HG03439 (cell line): Measurements from ENCODE around the gene REG4.
"Not testable (repeated sequence)": the region's sequence is repeated elsewhere in the genome, so short reads cannot be mapped to it uniquely, and the experiment has no call there.

Experiments used
- ATAC-seq: cut with Tn5 transposase; IDR thresholded peaks from one replicate; pipeline ENCODE4 v1.9.1; 2021; ENCODE audit warnings: mild to moderate bottlenecking, moderate library complexity; ENCODE audit not compliant: unreplicated experiment

REG4 gene

DNA sequence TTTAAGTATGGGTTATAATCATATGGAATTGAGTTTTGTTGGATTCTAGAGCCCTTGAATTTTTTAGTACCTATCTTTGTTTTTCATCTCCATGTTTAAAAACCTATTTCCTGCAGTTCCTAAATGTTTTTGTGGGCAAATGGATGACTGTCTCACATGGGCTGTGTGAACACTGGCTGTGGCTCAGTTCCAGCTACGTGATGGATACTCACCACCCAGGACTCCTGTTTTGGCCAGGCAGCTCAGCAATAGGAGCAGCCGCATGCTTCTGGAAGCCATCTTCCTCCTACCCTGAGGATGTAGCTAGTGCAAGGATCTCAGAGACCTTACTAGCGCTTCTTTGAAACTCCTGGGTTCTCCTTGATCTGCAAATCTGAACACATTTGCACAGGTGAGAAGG is 2.8 kb downstream of the REG4 start:
- ATAC-seq = no peak

DNA sequence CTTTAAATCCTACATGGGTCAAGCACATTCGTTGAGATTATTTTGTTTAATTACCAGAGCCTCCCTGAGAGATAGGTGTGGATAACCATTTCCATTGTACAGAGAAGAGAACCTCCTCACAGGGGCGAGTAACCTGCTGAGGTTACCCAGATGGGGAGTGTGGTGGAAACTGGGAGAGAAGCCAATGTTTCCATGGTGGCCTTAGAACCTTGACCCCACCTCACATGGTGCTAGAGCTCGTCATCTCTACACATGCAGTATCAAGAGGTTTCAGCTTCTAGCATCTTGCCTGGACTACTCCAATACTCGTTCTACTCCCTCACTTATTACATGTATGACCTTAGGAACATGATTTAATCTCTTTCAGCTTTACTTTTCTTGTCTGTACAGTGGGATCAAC is 4.8 kb downstream of the REG4 start:
- no peak for ATAC-seq

DNA sequence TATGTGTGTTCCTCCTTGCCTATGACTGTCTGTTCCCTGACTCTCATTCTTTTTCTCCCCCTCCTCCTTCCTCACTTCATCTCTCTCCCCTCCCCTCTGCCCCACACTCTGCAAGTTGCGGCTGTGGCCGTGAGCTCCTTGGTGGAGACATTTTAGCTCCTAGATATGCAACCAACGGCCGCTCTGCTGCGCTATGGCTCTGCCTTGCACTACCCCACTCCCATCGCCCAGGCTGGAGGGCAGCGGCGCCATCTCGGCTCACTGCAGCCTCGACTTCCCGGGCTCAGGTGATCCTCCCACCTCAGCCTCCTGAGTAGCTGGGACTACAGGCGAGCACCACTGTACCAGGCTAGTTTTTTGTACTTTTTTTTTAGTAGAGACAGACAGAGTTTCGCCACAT is 5.5 kb downstream of the REG4 start:
- no peak for ATAC-seq

DNA sequence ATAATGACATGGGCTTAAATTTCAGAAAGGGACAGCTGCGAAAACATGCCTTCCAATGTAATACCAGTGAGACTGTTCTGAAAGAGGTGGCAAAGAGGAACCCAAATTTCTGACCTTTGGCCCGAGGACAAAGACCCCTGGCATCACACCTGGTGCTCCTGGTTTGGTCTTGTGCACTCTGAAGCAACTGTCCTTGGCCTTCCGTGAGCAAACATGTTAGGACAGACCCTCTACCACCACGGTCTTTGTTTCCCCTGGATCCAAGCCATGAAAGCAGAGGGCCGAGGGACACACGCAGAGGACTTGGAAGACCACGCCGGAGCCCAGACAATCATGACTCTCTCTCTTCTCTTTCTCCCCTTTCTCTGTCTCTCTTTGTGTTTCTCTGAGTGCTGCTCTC is 6.0 kb downstream of the REG4 start:
- ATAC-seq = no peak

DNA sequence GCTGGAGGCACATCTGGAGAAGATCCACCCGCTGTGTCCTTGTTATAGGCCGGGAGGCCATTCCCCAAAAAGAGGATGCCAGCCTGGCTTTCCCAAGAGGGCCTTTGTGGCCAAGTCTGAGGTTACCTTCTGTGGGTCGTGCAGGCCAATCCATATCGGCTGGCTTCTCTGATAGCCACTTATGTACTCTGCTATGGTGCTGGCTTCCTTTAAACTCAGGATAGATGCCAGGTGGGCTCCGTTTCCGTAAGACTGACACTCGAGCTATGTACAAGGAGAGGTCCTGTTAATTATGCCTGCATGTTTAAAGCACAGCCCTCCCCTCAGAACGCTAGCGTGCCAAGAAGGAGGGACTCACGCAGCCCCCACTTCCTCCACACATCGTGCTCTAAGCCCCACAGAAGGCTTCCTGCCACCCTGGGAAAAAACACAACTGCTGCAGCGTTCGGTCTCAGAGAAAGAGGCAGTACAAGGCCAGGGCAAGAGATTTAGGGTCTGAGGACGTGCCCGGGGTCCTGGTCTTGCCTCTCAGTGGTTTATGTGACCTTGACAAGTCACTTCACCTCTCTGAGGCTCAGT is 11.6 kb downstream of the REG4 start:
- ATAC-seq = no peak

DNA sequence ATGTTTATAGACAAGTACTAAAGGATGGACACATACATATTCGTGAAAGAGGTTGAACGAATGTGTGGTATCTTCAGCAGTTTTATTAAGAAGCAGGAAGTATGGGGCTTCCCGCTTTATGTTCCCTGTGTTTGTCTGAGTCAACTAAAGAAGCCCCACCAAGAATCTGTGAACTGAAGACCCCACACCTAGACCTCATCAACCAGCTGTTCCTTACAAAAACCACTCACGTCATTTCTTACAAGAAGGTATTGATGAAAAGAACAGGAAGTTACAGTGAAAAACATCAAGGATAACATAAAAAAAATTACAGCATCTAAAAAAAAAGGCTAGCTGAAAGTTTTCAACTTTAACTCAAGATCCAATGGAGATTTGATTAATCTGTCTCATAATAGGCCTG is 12.3 kb downstream of the REG4 start:
- no peak for ATAC-seq

DNA sequence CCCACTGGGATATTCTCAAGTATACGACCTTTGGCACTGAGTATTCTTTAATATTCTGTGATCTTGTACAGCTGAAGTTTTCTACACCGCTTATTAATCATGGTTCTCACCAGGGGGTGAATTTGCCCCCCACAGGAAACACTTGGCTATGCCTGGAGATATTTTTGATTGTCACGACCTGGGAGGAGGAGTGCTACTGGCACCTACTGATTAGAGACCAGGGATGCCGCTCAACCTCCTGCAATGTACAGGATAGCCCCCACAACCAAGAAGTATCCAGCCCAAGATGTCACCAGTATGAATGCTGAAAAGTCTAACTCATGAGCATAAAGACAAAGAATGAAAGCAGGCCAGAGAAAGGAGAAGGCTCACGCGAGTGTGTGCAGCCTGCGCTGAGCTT is 13.7 kb downstream of the REG4 start:
- ATAC-seq = no peak

DNA sequence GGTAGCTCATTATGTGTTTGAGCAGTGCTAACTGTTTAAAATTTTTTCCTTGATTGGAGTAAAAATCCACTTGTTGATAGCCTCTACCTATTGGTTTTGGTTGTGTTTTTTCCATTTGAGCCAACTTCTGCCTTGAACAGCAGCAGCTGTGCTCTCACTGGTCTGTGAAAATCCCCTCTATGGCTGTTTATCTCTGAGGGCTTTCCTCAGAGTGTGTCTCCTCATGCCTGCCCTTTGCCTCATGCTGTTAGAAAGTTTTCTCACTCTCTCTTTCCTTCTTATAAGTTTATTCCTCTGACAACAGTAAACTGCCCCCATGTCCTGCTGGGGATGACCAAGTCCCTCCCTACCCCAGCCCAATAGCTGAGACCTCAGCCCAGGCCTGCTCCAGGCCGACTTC is 14.1 kb downstream of the REG4 start:
- ATAC-seq = no peak

DNA sequence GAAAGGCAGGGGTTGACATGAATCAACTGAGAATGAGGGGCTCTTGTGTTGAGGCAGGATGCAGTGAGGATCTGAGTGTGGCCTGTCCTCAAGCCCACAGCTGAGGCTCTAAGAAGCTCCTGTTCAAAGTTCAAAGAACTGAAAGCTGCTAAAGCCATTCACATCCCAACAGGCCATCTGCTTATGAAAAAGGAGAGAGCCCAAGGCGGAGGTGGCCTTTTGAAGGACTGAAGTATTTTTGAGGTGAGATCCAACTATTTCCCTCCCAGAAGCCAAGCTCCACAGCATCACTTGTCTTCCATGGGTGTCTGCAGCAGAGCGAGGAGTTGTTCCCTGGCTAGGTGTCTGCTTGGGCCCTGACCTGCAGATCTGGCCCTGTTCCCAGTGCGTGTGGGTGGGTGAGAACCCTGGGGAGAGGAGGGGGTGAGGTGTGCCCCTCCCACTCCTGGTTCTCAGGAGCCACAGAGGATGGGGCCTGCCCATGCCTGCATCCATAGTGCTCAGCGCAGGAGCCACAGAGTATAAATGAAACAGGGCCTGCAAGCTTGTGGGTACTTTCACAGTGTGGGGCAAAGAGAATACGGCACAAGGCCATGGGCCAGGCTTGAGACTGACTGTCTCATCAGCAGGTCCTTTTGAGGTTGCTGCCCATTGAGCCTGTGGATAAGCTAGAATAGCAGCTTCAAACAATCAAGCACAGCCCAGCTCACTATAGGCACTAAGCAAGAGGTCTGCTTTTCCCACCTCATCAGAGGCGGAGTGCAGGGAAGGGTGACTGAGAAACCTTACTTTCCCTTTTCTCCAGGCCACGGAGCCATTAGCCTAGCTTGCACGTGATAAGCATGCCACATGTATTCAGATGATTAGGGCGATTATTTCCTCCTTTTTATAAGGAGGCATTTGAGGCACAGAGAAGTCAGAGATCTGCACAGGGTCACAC is 15.7 kb downstream of the REG4 start:
- no peak for ATAC-seq

DNA sequence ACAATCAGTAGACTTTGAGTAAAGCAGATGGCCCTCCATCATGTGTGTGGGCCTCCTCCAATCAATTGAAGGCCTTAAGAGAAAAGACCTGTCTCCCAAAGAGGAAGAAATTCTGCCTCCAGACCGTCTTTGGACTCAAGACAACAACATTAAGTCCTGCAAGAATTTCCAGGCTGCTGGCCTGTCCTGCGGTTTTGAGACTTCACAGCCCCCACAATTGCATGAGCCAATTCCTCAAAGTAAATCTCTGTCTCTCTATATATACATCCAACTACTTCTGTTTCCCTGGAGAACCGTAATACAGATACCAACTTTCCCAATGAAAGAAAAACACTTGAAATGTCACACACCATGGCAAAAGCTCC is 16.4 kb downstream of the REG4 start:
- ATAC-seq = no peak

DNA sequence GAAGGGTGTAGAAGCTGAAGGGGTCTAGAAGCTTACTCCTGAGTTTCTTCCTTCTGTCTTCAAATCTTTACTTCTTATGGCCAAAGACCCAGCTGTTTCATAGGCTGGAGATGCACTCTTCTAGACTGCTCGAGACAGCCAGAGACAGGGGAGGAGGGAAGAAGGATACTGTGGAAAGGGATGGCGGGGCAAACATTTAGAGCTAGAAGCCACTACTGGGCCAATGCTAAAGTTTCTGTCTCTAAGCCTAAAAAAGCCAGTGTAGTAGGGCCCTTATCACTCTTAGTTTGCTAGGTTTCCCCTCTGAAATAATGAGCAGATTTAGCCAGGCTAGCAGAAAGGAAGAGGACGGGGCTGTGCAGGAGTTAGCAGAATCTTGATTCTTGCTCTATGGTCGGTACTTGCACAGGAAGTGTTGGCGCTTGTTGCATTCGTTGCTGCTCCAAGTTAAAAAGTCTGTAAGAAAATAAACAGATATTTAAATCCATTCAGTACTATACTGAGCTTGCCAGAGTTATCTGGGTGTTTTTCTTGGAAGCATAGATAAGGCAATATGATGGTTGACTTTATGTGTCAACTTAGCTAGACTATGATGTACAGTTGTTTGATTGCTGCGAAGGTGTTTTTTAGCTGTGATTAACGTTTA is 16.9 kb downstream of the REG4 start:
- ATAC-seq = no peak

DNA sequence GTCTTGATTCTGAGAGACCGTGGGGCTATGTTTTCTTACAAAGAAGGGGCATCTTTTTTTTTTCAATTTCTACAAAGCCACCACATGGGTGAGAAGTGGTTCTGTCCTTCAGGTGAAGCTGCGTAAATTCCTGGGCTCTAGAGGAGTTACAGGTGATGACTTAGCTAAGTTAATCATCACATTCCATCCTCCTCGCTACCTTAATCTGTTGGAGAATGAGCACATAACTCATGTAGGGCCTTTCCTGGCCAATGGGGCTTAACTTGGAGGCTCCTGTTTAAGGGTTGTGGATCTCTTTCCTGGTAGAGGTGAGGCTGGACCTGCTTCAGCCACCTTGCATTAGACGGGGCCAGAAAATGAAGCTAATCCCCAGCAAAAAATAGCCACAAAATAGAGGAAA is 19.9 kb downstream of the REG4 start:
- no peak for ATAC-seq

DNA sequence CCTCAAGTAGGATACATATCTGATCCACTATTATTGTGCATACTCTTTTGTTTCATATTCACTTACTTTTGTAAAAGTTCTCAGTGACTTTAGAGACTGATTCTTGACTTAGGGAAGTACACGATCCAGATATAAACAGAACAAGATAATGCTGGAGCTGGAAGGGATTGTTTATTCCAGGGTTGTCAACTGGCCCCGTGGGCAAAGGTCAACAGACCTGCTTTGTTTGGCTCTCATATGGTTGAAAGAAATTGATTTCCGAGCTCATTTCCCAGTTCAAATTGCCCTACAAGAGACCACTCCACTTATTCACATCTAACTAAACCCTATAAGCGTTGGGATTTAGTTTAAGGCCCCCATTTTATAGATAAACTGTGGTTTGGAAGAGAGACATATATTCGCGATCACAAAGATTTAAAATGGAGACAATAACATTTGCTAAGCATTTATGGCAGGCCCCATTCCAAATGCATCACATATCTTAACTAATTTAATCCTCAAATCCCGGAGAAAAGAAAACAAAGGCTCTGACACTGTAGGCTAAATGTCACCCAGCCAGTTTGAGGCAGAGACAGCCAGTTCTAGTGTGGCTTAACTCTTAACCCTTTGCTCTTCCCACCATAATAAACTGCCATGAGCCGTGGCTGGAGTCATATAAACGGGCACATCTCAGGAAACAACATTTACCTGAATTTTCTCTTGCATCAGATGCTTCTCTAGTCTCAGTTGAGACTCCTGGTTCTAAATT is 20.6 kb downstream of the REG4 start:
- no peak for ATAC-seq

DNA sequence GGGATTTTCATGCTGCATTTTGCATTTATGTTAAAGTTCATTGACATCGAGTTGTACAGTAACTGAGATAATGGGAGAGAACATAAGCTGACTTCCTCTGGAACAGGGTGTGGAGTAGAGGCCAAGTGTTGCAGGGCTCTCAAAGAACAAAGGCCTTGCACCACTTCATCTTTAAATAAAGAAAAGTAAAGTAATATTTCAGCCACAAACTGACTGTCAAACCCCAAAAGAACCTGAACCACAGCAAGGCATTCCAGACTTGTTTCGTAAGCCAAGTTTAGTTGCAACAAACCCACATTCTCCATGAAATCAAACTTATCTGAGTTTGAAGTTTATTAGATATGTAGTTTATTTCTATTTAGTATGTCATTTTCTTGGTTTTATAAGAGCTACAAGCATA is 23.5 kb downstream of the REG4 start:
- no peak for ATAC-seq

DNA sequence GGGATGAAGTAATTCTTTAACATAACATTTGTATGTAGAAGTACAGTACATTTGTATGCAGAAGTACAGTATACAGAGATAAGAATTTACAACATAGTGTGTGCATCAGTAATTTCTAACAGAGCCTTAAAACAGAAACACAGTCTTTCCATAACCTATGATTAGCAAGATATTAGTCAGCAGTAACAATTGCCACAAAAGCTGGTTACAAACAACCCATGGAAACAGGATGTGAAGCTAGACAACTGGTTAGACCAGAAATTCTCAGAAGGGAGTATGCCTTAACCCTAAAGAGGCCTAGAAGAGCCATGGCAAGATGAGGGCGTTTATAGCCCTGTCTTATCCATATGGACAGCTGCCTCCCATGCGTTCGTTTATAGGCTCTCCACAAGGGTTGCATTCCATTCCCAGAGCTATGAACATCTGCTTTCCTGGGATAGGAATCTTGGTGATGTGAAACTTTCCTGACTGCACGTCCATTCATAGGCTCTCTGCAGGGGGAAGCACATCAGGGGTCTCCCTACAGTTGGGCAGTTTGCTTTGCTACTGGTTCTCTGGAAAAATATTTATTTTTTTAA is 24.7 kb downstream of the REG4 start:
- ATAC-seq = not testable (repeated sequence)

DNA sequence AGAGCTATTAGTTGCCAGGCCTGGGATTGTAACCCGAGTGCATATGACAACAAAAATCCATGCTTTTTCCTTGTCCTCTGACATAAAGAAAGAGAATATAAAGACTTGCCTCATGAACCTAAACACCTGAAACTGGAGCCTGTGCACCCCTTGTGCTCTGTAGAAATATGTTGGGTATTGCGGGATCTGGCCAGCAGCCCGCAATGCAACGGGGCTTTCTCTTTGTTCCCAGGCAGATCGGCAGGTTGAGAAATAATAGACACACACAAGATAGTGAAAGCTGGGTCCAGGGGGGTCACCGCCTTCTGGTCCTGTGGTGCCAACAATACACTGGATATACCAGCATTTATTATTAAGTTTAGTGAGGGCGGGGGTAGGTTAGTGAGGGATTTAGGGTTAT is 25.2 kb downstream of the REG4 start:
- not testable (repeated sequence) for ATAC-seq

DNA sequence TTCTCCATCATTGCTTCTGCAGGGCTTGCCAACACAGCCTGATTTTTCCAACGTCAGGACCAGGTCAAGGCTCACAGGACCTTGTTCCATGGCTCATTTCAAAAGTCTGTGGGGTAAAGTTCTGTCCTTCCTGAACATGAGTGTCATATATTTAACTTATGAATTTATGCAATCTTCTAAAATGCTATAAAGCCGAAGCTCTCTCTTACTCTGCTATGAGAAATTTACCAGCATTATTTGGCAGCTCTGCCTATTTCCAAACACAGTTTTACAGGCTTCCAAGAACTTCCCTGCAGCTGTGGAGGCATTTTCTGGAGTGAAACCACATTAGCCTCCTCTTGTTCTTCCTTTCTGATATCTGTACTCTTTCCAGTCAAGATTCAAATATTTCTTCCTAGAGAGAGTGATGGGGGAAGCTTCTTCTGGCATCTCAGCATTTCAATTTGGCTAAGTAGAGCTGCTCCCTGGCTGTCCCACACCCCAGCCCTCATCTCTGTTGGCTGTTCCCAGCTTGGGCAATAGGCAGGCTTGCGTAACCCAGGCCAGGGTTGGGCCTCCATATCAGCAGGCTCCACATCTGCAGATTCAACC is 27.0 kb downstream of the REG4 start:
- ATAC-seq = no peak

DNA sequence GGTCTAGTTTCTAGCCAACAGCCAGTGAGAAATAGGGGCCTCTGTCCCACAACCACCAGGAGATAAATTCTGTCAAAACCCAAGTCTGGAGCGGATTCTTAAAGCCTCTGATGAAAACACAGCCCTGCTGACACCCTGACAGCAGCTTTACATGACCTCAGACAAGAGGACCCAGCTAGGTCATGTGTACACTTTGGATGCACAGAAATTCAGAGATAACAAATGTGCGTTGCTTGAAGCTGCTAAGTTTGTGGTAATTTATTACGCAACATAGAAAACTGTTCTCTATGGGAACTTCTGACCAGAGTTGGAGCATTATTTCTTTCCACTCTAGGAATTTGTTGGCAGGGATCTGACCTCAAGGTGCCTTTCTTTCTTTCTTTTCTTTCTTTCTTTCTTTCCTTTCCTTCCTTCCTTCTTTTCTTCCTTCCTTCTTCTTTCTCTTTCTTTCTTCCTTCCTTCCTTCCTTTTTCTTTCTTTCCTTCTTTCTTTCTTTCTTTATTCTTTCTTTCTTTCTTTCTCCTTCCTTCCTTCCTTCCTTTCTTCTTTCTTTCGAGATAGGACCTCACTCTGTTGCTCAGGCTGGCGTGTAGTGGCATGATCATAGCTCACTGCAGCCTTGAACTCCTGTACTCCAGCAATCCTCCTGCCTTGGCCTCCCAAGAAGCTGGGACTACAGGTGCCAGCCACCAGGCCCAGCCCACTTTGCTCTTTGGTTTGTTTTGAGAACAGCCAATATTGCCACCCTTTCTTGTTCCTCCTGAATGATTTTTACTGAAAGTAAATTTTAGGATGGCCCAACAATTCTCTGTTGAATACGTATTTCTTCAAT is 27.7 kb downstream of the REG4 start:
- ATAC-seq = no peak

DNA sequence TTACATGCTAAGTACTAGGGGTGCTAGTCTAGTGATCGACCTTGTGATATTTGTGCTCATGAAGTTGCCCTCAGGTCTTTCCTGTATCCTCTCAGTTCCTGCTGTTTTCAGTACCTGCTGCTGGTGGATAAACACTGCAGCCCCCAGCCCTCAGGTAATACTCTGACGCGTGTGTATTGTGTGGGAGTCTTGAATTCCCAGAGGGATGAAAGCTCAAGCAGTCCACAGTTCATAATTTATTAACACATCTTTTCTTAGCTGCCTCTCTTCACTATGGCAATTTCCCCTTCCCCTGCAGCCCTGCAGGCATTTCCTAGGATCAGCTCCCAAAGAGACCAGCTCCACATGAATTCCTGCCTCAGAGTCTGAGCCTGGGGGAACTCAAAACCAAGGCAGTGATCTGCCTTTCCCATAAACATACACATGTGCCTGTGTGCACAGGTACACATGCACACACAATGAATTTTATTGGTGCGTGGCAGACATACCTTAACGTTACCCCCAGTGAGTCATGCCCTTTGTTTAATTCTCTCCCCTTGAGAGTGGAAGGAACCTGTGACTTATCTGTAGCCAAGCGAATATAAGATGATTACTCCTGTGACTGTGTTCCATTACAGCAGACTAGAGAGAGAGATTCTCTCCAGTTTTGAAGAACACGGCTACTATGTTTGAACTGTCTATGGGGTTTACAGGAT is 28.5 kb downstream of the REG4 start:
- no peak for ATAC-seq
